ENCODE data around the gene GNE. TPM values are rescaled to one million over a fixed set of nuclear protein-coding genes. Genes with fewer than 3 reads are reported as not detected.

GNE gene, protein sequence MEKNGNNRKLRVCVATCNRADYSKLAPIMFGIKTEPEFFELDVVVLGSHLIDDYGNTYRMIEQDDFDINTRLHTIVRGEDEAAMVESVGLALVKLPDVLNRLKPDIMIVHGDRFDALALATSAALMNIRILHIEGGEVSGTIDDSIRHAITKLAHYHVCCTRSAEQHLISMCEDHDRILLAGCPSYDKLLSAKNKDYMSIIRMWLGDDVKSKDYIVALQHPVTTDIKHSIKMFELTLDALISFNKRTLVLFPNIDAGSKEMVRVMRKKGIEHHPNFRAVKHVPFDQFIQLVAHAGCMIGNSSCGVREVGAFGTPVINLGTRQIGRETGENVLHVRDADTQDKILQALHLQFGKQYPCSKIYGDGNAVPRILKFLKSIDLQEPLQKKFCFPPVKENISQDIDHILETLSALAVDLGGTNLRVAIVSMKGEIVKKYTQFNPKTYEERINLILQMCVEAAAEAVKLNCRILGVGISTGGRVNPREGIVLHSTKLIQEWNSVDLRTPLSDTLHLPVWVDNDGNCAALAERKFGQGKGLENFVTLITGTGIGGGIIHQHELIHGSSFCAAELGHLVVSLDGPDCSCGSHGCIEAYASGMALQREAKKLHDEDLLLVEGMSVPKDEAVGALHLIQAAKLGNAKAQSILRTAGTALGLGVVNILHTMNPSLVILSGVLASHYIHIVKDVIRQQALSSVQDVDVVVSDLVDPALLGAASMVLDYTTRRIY
- total RNA-seq (2016; rRNA removed; fragmentation: Illumina TruSeq; extraction: Trizol) (24.1 and 38.8 TPM in 2 replicates), polyA plus RNA-seq (2011; rRNA removed) (15.9 and 16.1 TPM in 2 replicates), polyA minus RNA-seq (2011; rRNA and poly(A)+ RNA removed; ENCODE audit: low replicate concordance) (51.9 and 55.1 TPM in 2 replicates), Bru-seq, nascent RNA (percentile 64 among the genes with signal in this experiment), BruChase-seq, experiment 1, labeled RNA remaining after a 6-hour chase (percentile 67 among the genes with signal in this experiment), BruChase-seq, experiment 2, labeled RNA remaining after a 2-hour chase (percentile 72 among the genes with signal in this experiment)
- total RNA-seq (2016; cell fraction: cytosol; rRNA removed; fragmentation: Illumina TruSeq; extraction: Trizol; ENCODE audit: low read depth), result 4.5 and 5.6 TPM in 2 replicates
- 25.0 and 37.4 TPM in 2 replicates for total RNA-seq (2016; cell fraction: insoluble cytoplasmic fraction; rRNA removed; fragmentation: Illumina TruSeq; extraction: Trizol)
- 7.5 and 7.7 TPM in 2 replicates for total RNA-seq (2016; cell fraction: membrane; rRNA removed; fragmentation: Illumina TruSeq; extraction: Trizol)
- total RNA-seq (2016; cell fraction: nucleus; rRNA removed; fragmentation: Illumina TruSeq; extraction: Trizol), result 13.4 and 14.4 TPM in 2 replicates
- 15.4 and 20.4 TPM in 2 replicates for polyA plus RNA-seq (2011; cell fraction: cytosol; rRNA removed)
- 7.7 and 9.8 TPM in 2 replicates for polyA plus RNA-seq (2011; cell fraction: nucleus; rRNA removed)
- 13.6 and 14.9 TPM in 2 replicates for polyA plus RNA-seq (2012)
- polyA plus RNA-seq (2016; cell fraction: cytosol; fragmentation: Illumina TruSeq; extraction: Trizol; ENCODE audit: low read depth), result 0.58 and 0.62 TPM in 2 replicates
- 27.2 and 28.0 TPM in 2 replicates for polyA plus RNA-seq (2016; cell fraction: insoluble cytoplasmic fraction; fragmentation: Illumina TruSeq; extraction: Trizol; ENCODE audit: low read depth)
- polyA plus RNA-seq (2016; cell fraction: membrane; fragmentation: Illumina TruSeq; extraction: Trizol; ENCODE audit: low read depth), result 2.4 and 2.7 TPM in 2 replicates
- polyA plus RNA-seq (2016; cell fraction: nucleus; fragmentation: Illumina TruSeq; extraction: Trizol; ENCODE audit: insufficient read depth, low read depth), result 15.6 TPM in 2 replicates
- 24.8 and 24.9 TPM in 2 replicates for polyA minus RNA-seq (2011; cell fraction: cytosol; rRNA and poly(A)+ RNA removed)
- 16.0 and 19.8 TPM in 2 replicates for polyA minus RNA-seq (2011; cell fraction: nucleus; rRNA and poly(A)+ RNA removed)
- long read RNA-seq, experiment 1, full-length matches to known transcripts, result 2 of 6 reads
- long read RNA-seq, experiment 1, partial matches to known transcripts, result 0 of 6 reads
- long read RNA-seq, experiment 1, other reads (novel, unspliced or antisense), result 4 of 6 reads
- long read RNA-seq, experiment 2, full-length matches to known transcripts, result 1 of 31 reads
- long read RNA-seq, experiment 2, partial matches to known transcripts, result 1 of 31 reads
- long read RNA-seq, experiment 2, other reads (novel, unspliced or antisense), result 29 of 31 reads

DNA sequence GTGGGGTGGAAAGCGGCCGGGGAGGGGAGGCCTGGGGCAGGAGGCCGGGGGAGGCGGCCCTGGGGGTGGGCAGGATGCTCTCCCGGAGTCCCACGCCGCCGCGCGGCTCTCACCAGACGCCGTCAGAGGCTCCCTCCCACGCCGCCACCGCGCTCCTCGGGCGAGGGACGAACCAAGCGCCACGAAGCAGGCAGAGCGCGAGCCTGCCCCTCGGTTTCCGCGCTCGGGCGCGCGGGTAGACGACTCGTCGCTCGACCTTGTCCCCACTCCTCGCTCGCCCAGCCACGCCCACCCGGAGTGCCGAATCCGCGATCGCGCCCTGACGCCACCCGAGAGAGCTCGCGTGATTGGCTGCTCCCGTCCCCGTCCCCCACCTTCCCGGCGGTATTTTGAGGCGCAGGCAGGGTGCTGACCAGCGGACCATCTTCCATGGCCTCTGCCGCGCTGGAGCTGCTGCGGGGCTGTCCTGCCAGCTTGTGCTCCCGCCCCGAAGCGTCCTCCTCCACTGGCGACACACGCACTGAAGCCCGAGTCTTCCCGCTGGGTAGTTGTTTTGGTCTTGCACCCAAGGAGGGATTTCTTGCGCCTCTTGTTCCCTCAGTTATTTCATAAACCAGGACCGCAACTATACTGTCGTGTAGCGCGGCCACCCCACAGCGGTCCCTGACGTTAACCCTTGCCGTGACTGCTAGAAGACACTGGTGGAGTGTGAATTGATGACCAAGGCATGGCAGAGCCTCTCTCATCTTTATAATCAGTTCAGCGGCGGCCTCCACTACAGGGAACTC is at the start of gene GNE:
TSS of gene GNE (minus strand) at position 241 of the 788 bp plus-strand sequence. CDS start 9,093 bp downstream, outside the sequence.
- H2AFZ ChIP-seq (ENCODE audit: low read length), result no peak within 1 kb of the TSS
- peak within 1 kb of the TSS; percentile 72 to 85 (median 75) for H3K4me3 ChIP-seq (replicated peaks in 1 of 3; ENCODE audit: insufficient read depth in 1 of 3, low read depth in 2 of 3, low read length in 3 of 3)
- H3K79me2 ChIP-seq (ENCODE audit: insufficient read depth, low read length), result peaks cover 23% of the 10 kb centered on the region
- FAIRE-seq (peak; percentile 80), ATAC-seq (peak; percentile 94), DNase-seq (ENCODE audit: low spot score) (peak; percentile 89)
- POLR2A ChIA-PET, result interaction anchor here (0.7 to 2.3 kb wide), 21 partner anchors 8 to 444 kb away, joined by 3 to 23 read pairs (median 4); partner anchors contain the start of genes CLTA, HINT2 and RNF38
- CTCF ChIA-PET (ENCODE audit: low intra/inter-chr PET ratio, low total read pairs), result no interaction called here
- peak within 1 kb of the TSS; percentile 87 for H3K4me2 ChIP-seq (ENCODE audit: low read depth, low read length)
- in situ Hi-C loops (cut with HindIII; ENCODE audit: extremely low pct_ligation_motif_present, low pct_unique_long_range_greater_than_20kb) (no loop called here), intact Hi-C loops (cut with micrococcal nuclease; ENCODE audit: unreplicated experiment) (loop anchor here (1.0 kb wide), 1 partner anchor 56 kb away; no protein-coding TSS in a partner anchor)
- H3K27me3 ChIP-seq (ENCODE audit: control insufficient read depth in 1 of 2, insufficient read depth in 2 of 2, low read length in 2 of 2), result no peaks in the 10 kb centered on the region; a peak in 1 of 5 replicates
- H3K9ac ChIP-seq (ENCODE audit: insufficient read depth, low read depth, low read length), result peak within 1 kb of the TSS; percentile 82
- WGBS (ENCODE audit: low lambda C conversion rate), result 1% methylated on average over 19 of the region's 73 CpGs
- H3K4me1 ChIP-seq (ENCODE audit: insufficient read depth, low read length), result peaks cover 23% of the 10 kb centered on the region
- H3K27ac ChIP-seq (ENCODE audit: extremely low read length, insufficient read depth, low read length), result peak within 1 kb of the TSS; percentile 83
- no TSS peak for BruUV-seq (replicated peaks)
- no peaks in the 10 kb centered on the region for H3K9me3 ChIP-seq (ENCODE audit: low read length)
- no peaks in the 10 kb centered on the region for H4K20me1 ChIP-seq (ENCODE audit: insufficient read depth, low read length)
- no peaks in the 10 kb centered on the region for H3K36me3 ChIP-seq (replicated peaks in 1 of 2; ENCODE audit: control insufficient read depth in 1 of 2, insufficient read depth in 2 of 2, low read length in 2 of 2)
- no peak for TF ChIP-seq SCMH1 (CRISPR knock-in tag; IDR thresholded peaks at IDR 0.05; ENCODE audit: borderline replicate concordance)
- no peak for TF ChIP-seq MTF2 (CRISPR knock-in tag; IDR thresholded peaks at IDR 0.05; ENCODE audit: borderline replicate concordance)
- TF ChIP-seq ZSCAN21 (CRISPR knock-in tag; IDR thresholded peaks at IDR 0.05; ENCODE audit: borderline replicate concordance), result peak; percentile 80
- TF ChIP-seq NR2F1 (CRISPR knock-in tag; IDR thresholded peaks at IDR 0.05), result no peak
- peak; percentile 80 for TF ChIP-seq IRF2 (CRISPR knock-in tag; IDR thresholded peaks at IDR 0.05)
- TF ChIP-seq ZBTB8A (CRISPR knock-in tag; IDR thresholded peaks at IDR 0.05; ENCODE audit: borderline replicate concordance, low read depth), result no peak; the same call in 1 of the 2 replicates
- TF ChIP-seq, protein P1, sequence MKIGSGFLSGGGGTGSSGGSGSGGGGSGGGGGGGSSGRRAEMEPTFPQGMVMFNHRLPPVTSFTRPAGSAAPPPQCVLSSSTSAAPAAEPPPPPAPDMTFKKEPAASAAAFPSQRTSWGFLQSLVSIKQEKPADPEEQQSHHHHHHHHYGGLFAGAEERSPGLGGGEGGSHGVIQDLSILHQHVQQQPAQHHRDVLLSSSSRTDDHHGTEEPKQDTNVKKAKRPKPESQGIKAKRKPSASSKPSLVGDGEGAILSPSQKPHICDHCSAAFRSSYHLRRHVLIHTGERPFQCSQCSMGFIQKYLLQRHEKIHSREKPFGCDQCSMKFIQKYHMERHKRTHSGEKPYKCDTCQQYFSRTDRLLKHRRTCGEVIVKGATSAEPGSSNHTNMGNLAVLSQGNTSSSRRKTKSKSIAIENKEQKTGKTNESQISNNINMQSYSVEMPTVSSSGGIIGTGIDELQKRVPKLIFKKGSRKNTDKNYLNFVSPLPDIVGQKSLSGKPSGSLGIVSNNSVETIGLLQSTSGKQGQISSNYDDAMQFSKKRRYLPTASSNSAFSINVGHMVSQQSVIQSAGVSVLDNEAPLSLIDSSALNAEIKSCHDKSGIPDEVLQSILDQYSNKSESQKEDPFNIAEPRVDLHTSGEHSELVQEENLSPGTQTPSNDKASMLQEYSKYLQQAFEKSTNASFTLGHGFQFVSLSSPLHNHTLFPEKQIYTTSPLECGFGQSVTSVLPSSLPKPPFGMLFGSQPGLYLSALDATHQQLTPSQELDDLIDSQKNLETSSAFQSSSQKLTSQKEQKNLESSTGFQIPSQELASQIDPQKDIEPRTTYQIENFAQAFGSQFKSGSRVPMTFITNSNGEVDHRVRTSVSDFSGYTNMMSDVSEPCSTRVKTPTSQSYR (CRISPR knock-in tag; IDR thresholded peaks at IDR 0.05; ENCODE audit: borderline replicate concordance), result peak; percentile 73; the same call in 1 of the 2 replicates
- TF ChIP-seq CBX1 (IDR thresholded peaks at IDR 0.05; ENCODE audit: low read depth), result peak; percentile 91
- TF ChIP-seq PAWR (CRISPR knock-in tag; IDR thresholded peaks at IDR 0.05; ENCODE audit: borderline replicate concordance), result no peak
- peak; percentile 88; the same call in 1 of the 2 replicates for TF ChIP-seq ZNF788 (CRISPR knock-in tag; IDR thresholded peaks at IDR 0.05; ENCODE audit: borderline replicate concordance)
- TF ChIP-seq ATRX (CRISPR knock-in tag; IDR thresholded peaks at IDR 0.05; ENCODE audit: borderline replicate concordance), result no peak
- TF ChIP-seq MLLT10 (CRISPR knock-in tag; IDR thresholded peaks at IDR 0.05), result no peak
